Naive thymus-derived CD4-positive, alpha-beta T cell (primary cell): ENCODE data around the gene TRAF7. TPM values are rescaled to one million over a fixed set of nuclear protein-coding genes. Genes with fewer than 3 reads are reported as not detected.

Source experiments
- ATAC-seq: fragments of 150-1000 bp; cut with Tn5 transposase; 2 replicates; pipeline ENCODE4 v1.10.0; 2021; ENCODE audit warnings: mild to moderate bottlenecking, moderate library complexity
- CTCF ChIA-PET: fragments of 350-600 bp; sonication (Branson Sonifier 250); formaldehyde crosslinking; loops from one replicate; lab custom pipeline; 2021; ENCODE audit warnings: antibody characterized with exemption; lab: Charles Lee
- POLR2A ChIA-PET: fragments of 350-600 bp; sonication (Branson Sonifier 250); formaldehyde crosslinking; loops from one replicate; lab custom pipeline; 2021; ENCODE audit warnings: antibody characterized with exemption, inconsistent platforms; lab: Charles Lee
- DNase-seq, 9 donors: peaks; one replicate each; pipeline versions ENCODE4 v3.0.0 to v3.0.0-alpha.2; 2020 to 2022; ENCODE audit warnings: mixed read lengths in 1 of 9
- H3K27ac ChIP-seq: one replicate; pipeline ENCODE4 v1.7.0; 2013; ENCODE audit warnings: mild to moderate bottlenecking, low read depth, low read length, moderate library complexity
- H3K27me3 ChIP-seq, 2 donors: one replicate each; pipeline ENCODE4 v1.7.0; 2013; ENCODE audit warnings: low read length in 2 of 2, mild to moderate bottlenecking in 2 of 2, moderate library complexity in 2 of 2; ENCODE audit not compliant: control insufficient read depth in 2 of 2, insufficient read depth in 2 of 2
- H3K36me3 ChIP-seq, 3 experiments: 1 replicate in 2 of 3; 2 replicates in 1 of 3; pipeline ENCODE4 v1.7.0; 2013; ENCODE audit warnings: low read length in 3 of 3, mild to moderate bottlenecking in 3 of 3, moderate library complexity in 1 of 3; ENCODE audit not compliant: insufficient read depth in 3 of 3, control insufficient read depth in 2 of 3
- H3K4me1 ChIP-seq, 2 donors: one replicate each; pipeline ENCODE4 v1.7.0; 2013; ENCODE audit warnings: low read length in 2 of 2, mild to moderate bottlenecking in 2 of 2, moderate library complexity in 1 of 2; ENCODE audit not compliant: control insufficient read depth in 2 of 2, insufficient read depth in 2 of 2
- H3K4me3 ChIP-seq: 2 replicates; pipeline ENCODE4 v1.7.0; 2013; ENCODE audit warnings: mild to moderate bottlenecking, low read length
- H3K9me3 ChIP-seq, 3 experiments: 1 replicate in 2 of 3; 2 replicates in 1 of 3; pipeline ENCODE4 v1.7.0; 2013; ENCODE audit warnings: low read length in 3 of 3; ENCODE audit not compliant: control insufficient read depth in 2 of 3
- H3K27ac Mint-ChIP-seq, 9 donors: one replicate each; pipeline ENCODE4 v1.8.0; 2020 to 2022; ENCODE audit warnings: mixed read lengths in 9 of 9, mild to moderate bottlenecking in 8 of 9, moderate library complexity in 5 of 9, inconsistent platforms in 2 of 9
- H3K27me3 Mint-ChIP-seq, 5 donors: one replicate each; pipeline ENCODE4 v1.8.0; 2021 to 2022; ENCODE audit warnings: mixed read lengths in 5 of 5, mild to moderate bottlenecking in 1 of 5
- H3K36me3 Mint-ChIP-seq, 5 donors: one replicate each; pipeline ENCODE4 v1.8.0; 2020 to 2022; ENCODE audit warnings: mixed read lengths in 5 of 5, mild to moderate bottlenecking in 3 of 5, inconsistent platforms in 1 of 5
- H3K4me1 Mint-ChIP-seq, 7 donors: one replicate each; pipeline ENCODE4 v1.8.0; 2020 to 2022; ENCODE audit warnings: mixed read lengths in 7 of 7, mild to moderate bottlenecking in 3 of 7, inconsistent platforms in 1 of 7
- H3K4me3 Mint-ChIP-seq, 10 donors: one replicate each; pipeline ENCODE4 v1.8.0; 2020 to 2022; ENCODE audit warnings: mild to moderate bottlenecking in 10 of 10, mixed read lengths in 10 of 10, moderate library complexity in 6 of 10, inconsistent platforms in 2 of 10
- H3K9me3 Mint-ChIP-seq, 11 donors: one replicate each; pipeline ENCODE4 v1.8.0; 2020 to 2022; ENCODE audit warnings: mixed read lengths in 11 of 11, mild to moderate bottlenecking in 4 of 11, inconsistent platforms in 1 of 11, moderate library complexity in 1 of 11
- intact Hi-C, 2 donors: fragments of 100-400 bp; cut with micrococcal nuclease; formaldehyde crosslinking; loops; one replicate each; pipeline ENCODE4 v1.15.1; 2023
- polyA plus RNA-seq, 2 donors: library from polyadenylated mRNA; unstranded; fragments of 300-500 nt; fragmentation: Illumina TruSeq; gene quantifications; one replicate each; pipeline ENCODE4 v1.2.3, GENCODE V29; 2021
- total RNA-seq, 6 experiments: library from RNA in 5 of 6; stranded (reverse) in 5 of 6; gene quantifications; 1 replicate in 5 of 6; 2 replicates in 1 of 6; pipeline ENCODE4 v1.2.3 and lab custom pipeline; 2021 to 2026

Gene TRAF7
- total and polyA plus RNA-seq, 7 experiments from 2014 or later: 4.8 to 58.3 (median 34.8) TPM

GRCh38 chr16:2205104-2205966 is 49.8 kb downstream of the TRAF7 start, which contains the start of gene MLST8:
TSS of gene MLST8 (plus strand) at chr16:2205454. CDS start at chr16:2206086, 632 bp downstream.
- peaks cover 7 to 29% (median 21%) of the 10 kb centered on the region in 7 donors for H3K4me1 Mint-ChIP-seq
- ChIA-PET POLR2A (interaction anchor here (0.7 to 3.7 kb wide), 16 partner anchors 10 to 1823 kb away, joined by 3 to 50 read pairs (median 4); partner anchors contain the start of genes AMDHD2, CCNF, E4F1 and ECI1), CTCF (interaction anchor here (1.2 kb wide), 1 partner anchor 11 kb away, joined by 3 read pairs; no protein-coding TSS in a partner anchor)
- peaks cover 0 to 37% (median 9%) of the 10 kb centered on the region in 3 experiments for H3K36me3 ChIP-seq
- peaks cover 0 to 11% (median 0%) of the 10 kb centered on the region in 5 donors for H3K27me3 Mint-ChIP-seq
- H3K36me3 Mint-ChIP-seq: peaks cover 0 to 11% (median 6%) of the 10 kb centered on the region in 5 donors
- no peaks in the 10 kb centered on the region for H3K9me3 ChIP-seq
- peak within 1 kb of the TSS; percentile 80 to 95 (median 88) for H3K4me3 Mint-ChIP-seq
- H3K27me3 ChIP-seq: no peaks in the 10 kb centered on the region
- DNase-seq (peak; percentile 88 to 100 (median 98)), ATAC-seq (peak; percentile 97)
- H3K27ac ChIP-seq: peak within 1 kb of the TSS; percentile 97
- intact Hi-C loops: loop anchor here (1.0 to 10.0 kb wide), 12 partner anchors 10 to 515 kb away; partner anchors contain the start of genes E4F1 (in 2 of the 2), RNPS1 (in 2 of the 2), TRAF7 (in 2 of the 2) and CCNF (in 1 of the 2)
- H3K4me3 ChIP-seq: peak within 1 kb of the TSS; percentile 93
- H3K9me3 Mint-ChIP-seq: peaks cover 0 to 3% (median 0%) of the 10 kb centered on the region in 11 donors
- H3K27ac Mint-ChIP-seq: peak within 1 kb of the TSS; percentile 70 to 91 (median 86)
- H3K4me1 ChIP-seq: peaks cover 11 to 13% of the 10 kb centered on the region in 2 donors

GRCh38 chr16:2205967-2206313 is 50.4 kb downstream of the TRAF7 start:
- no peaks in the 10 kb centered on the region for H3K27me3 ChIP-seq
- ATAC-seq (no peak), DNase-seq (peak in 1 of 9 donors; percentile 48)
- peaks cover 11 to 13% of the 10 kb centered on the region in 2 donors for H3K4me1 ChIP-seq
- Mint-ChIP-seq H3K4me1 (peaks cover 7 to 29% (median 21%) of the 10 kb centered on the region in 7 donors), H3K9me3 (peaks cover 0 to 3% (median 0%) of the 10 kb centered on the region in 11 donors), H3K4me3 (peak overlapping the region; percentile 74 to 91 (median 81)), H3K36me3 (peaks cover 0 to 11% (median 6%) of the 10 kb centered on the region in 5 donors), H3K27ac (peak overlapping the region; percentile 41 to 90 (median 80)), H3K27me3 (peaks cover 0 to 7% (median 0%) of the 10 kb centered on the region in 5 donors)
- CTCF ChIA-PET: interaction anchor here (1.2 kb wide), 1 partner anchor 11 kb away, joined by 3 read pairs; no protein-coding TSS in a partner anchor
- peak overlapping the region; percentile 93 for H3K4me3 ChIP-seq
- H3K27ac ChIP-seq: peak overlapping the region; percentile 97
- POLR2A ChIA-PET: interaction anchor here (0.7 to 3.7 kb wide), 13 partner anchors 9 to 306 kb away, joined by 3 to 50 read pairs (median 5); partner anchors contain the start of genes CCNF, E4F1, ECI1 and PGP
- intact Hi-C loops: loop anchor here (1.0 to 10.0 kb wide), 12 partner anchors 9 to 515 kb away; partner anchors contain the start of genes E4F1 (in 2 of the 2), RNPS1 (in 2 of the 2), TRAF7 (in 2 of the 2) and CCNF (in 1 of the 2)
- H3K36me3 ChIP-seq: peaks cover 0 to 37% (median 9%) of the 10 kb centered on the region in 3 experiments
- H3K9me3 ChIP-seq: no peaks in the 10 kb centered on the region

GRCh38 chr16:2206420-2206779 is 50.8 kb downstream of the TRAF7 start:
- H3K9me3 ChIP-seq: no peaks in the 10 kb centered on the region
- peaks cover 0 to 6% (median 0%) of the 10 kb centered on the region in 5 donors for H3K27me3 Mint-ChIP-seq
- ChIA-PET CTCF (interaction anchor here (0.6 to 1.2 kb wide), 2 partner anchors 12 to 468 kb away, joined by 3 to 4 read pairs; no protein-coding TSS in a partner anchor), POLR2A (interaction anchor here (0.7 to 3.7 kb wide), 8 partner anchors 9 to 241 kb away, joined by 3 to 50 read pairs (median 6); partner anchors contain the start of genes E4F1, ECI1, PGP and RPS2)
- H3K4me3 ChIP-seq: peak overlapping the region; percentile 93
- H3K27ac Mint-ChIP-seq: peak overlapping the region in 8 of 9 donors; percentile 41 to 90 (median 80)
- peaks cover 0 to 37% (median 9%) of the 10 kb centered on the region in 3 experiments for H3K36me3 ChIP-seq
- DNase-seq (no peak), ATAC-seq (no peak)
- H3K4me1 ChIP-seq: peaks cover 11 to 13% of the 10 kb centered on the region in 2 donors
- H3K27me3 ChIP-seq: no peaks in the 10 kb centered on the region
- H3K4me1 Mint-ChIP-seq: peaks cover 7 to 29% (median 21%) of the 10 kb centered on the region in 7 donors
- H3K36me3 Mint-ChIP-seq: peaks cover 0 to 11% (median 6%) of the 10 kb centered on the region in 5 donors
- H3K27ac ChIP-seq: peak overlapping the region; percentile 97
- H3K9me3 Mint-ChIP-seq: peaks cover 0 to 3% (median 0%) of the 10 kb centered on the region in 11 donors
- peak overlapping the region; percentile 64 to 91 (median 81) for H3K4me3 Mint-ChIP-seq
- intact Hi-C loops: loop anchor here (5.0 to 10.0 kb wide), 2 partner anchors 49 to 58 kb away; partner anchors contain the start of genes RNPS1 (in 1 of the 2) and TRAF7 (in 1 of the 2)

- H3K4me1 Mint-ChIP-seq: peaks cover 10 to 31% (median 24%) of the 10 kb centered on the region in 7 donors
- Histone ChIP-seq H3K4me3 (no peak overlapping the region), H3K9me3 (no peaks in the 10 kb centered on the region), H3K27me3 (no peaks in the 10 kb centered on the region), H3K36me3 (peaks cover 0 to 37% (median 9%) of the 10 kb centered on the region in 3 experiments), H3K4me1 (peaks cover 11 to 13% of the 10 kb centered on the region in 2 donors), H3K27ac (peak overlapping the region; percentile 97)
- no peak for ATAC-seq
- no peak for DNase-seq
- POLR2A ChIA-PET: interaction anchor here (0.7 to 3.7 kb wide), 8 partner anchors 9 to 242 kb away, joined by 3 to 50 read pairs (median 4); partner anchors contain the start of genes ECI1, PGP, RPS2 and TRAF7
- peak overlapping the region in 3 of 9 donors; percentile 26 to 80 (median 55) for H3K27ac Mint-ChIP-seq
- H3K4me3 Mint-ChIP-seq: peak overlapping the region in 8 of 10 donors; percentile 61 to 91 (median 84)
- CTCF ChIA-PET: interaction anchor here (0.6 to 1.2 kb wide), 2 partner anchors 12 to 467 kb away, joined by 3 to 4 read pairs; no protein-coding TSS in a partner anchor
- H3K9me3 Mint-ChIP-seq: peaks cover 0 to 5% (median 0%) of the 10 kb centered on the region in 11 donors
- peaks cover 0 to 11% (median 6%) of the 10 kb centered on the region in 5 donors for H3K36me3 Mint-ChIP-seq
- H3K27me3 Mint-ChIP-seq: peaks cover 0 to 3% (median 0%) of the 10 kb centered on the region in 5 donors
- intact Hi-C loops: loop anchor here (5.0 to 10.0 kb wide), 2 partner anchors 50 to 58 kb away; partner anchors contain the start of genes RNPS1 (in 1 of the 2) and TRAF7 (in 1 of the 2)
Observed at GRCh38 chr16:2206780-2207433, 51.3 kb downstream of the TRAF7 start.

GRCh38 chr16:2207872-2208271 is 52.3 kb downstream of the TRAF7 start:
- H3K27ac Mint-ChIP-seq: peak overlapping the region in 6 of 9 donors; percentile 15 to 68 (median 40)
- DNase-seq (no peak), ATAC-seq (no peak)
- peak overlapping the region in 9 of 10 donors; percentile 47 to 88 (median 60) for H3K4me3 Mint-ChIP-seq
- H3K36me3 Mint-ChIP-seq: peaks cover 0 to 11% (median 6%) of the 10 kb centered on the region in 5 donors
- no peaks in the 10 kb centered on the region for H3K27me3 ChIP-seq
- H3K9me3 Mint-ChIP-seq: peaks cover 0 to 5% (median 0%) of the 10 kb centered on the region in 11 donors
- H3K4me1 ChIP-seq: peaks cover 18% of the 10 kb centered on the region in 2 donors
- H3K27ac ChIP-seq: no peak overlapping the region
- H3K4me3 ChIP-seq: no peak overlapping the region
- intact Hi-C loops: loop anchor here (5.0 to 10.0 kb wide), 2 partner anchors 51 to 57 kb away; partner anchors contain the start of genes RNPS1 (in 1 of the 2) and TRAF7 (in 1 of the 2)
- ChIA-PET POLR2A (interaction anchor here (1.3 to 3.4 kb wide), 2 partner anchors 8 to 15 kb away, joined by 3 to 50 read pairs; partner anchors contain the start of gene PGP), CTCF (no interaction called here)
- peaks cover 0 to 37% (median 9%) of the 10 kb centered on the region in 3 experiments for H3K36me3 ChIP-seq
- H3K4me1 Mint-ChIP-seq: peaks cover 13 to 38% (median 29%) of the 10 kb centered on the region in 7 donors
- H3K27me3 Mint-ChIP-seq: peaks cover 0 to 3% (median 0%) of the 10 kb centered on the region in 5 donors
- H3K9me3 ChIP-seq: no peaks in the 10 kb centered on the region
